HepG2 (cell line): Measurements from ENCODE around the gene KCNJ1. TPM values are rescaled to one million over a fixed set of nuclear protein-coding genes. Genes with fewer than 3 reads are reported as not detected.
A peak's percentile ranks its signal among the peaks of the same experiment; 100 is the strongest.

Experiments used
- GRHL1 ChIP-seq: sonication (generic); formaldehyde crosslinking; conservative IDR thresholded peaks from 2 replicates; pipeline ENCODE4 v1.8.0; 2022; ENCODE audit warnings: missing genetic modification reagents
- HOXA3 ChIP-seq: sonication (generic); formaldehyde crosslinking; IDR thresholded peaks from 2 replicates; pipeline ENCODE4 v1.5.0; 2020; ENCODE audit warnings: missing genetic modification reagents
- KDM2A ChIP-seq: sonication (generic); formaldehyde crosslinking; IDR thresholded peaks from 2 replicates; pipeline ENCODE4 v1.4.0; 2020; ENCODE audit warnings: low read depth, missing genetic modification reagents, borderline replicate concordance
- KDM4B ChIP-seq: sonication (generic); formaldehyde crosslinking; IDR thresholded peaks from 2 replicates; pipeline ENCODE4 v1.4.0; 2020; ENCODE audit warnings: missing genetic modification reagents
- REL ChIP-seq: sonication (generic); formaldehyde crosslinking; conservative IDR thresholded peaks from 2 replicates; pipeline ENCODE4 v1.8.0; 2022; ENCODE audit warnings: mild to moderate bottlenecking, missing genetic modification reagents, moderate library complexity
- SP4 ChIP-seq: sonication (generic); formaldehyde crosslinking; IDR thresholded peaks from 2 replicates; pipeline ENCODE4 v1.8.1; 2023; ENCODE audit warnings: mild to moderate bottlenecking, missing genetic modification reagents
- ZNF234 ChIP-seq: sonication (generic); formaldehyde crosslinking; conservative IDR thresholded peaks from 2 replicates; pipeline ENCODE4 v1.5.1; 2020; ENCODE audit warnings: mild to moderate bottlenecking, missing genetic modification reagents
- ZNF280B ChIP-seq: sonication (generic); formaldehyde crosslinking; IDR thresholded peaks from 2 replicates; pipeline ENCODE4 v1.5.0; 2020; ENCODE audit warnings: missing genetic modification reagents, mild to moderate bottlenecking, borderline replicate concordance
- ZNF441 ChIP-seq: sonication (generic); formaldehyde crosslinking; IDR thresholded peaks from 2 replicates; pipeline ENCODE4 v1.7.0; 2021; ENCODE audit warnings: missing genetic modification reagents, borderline replicate concordance
- polyA plus RNA-seq, 8 experiments: library from polyadenylated mRNA; depleted of rRNA in 3 of 8; stranded (reverse) in 7 of 8; unstranded in 1 of 8; fragments of >200 nt; fragmentation: Illumina TruSeq in 4 of 8; extraction: Trizol in 4 of 8; gene quantifications; 2 replicates each; pipeline versions ENCODE4 v1.2.1 to v1.2.3, GENCODE V29; 2011 to 2016; ENCODE audit warnings: low read depth in 4 of 8, missing spikeins in 1 of 8, mixed read lengths in 1 of 8; ENCODE audit not compliant: insufficient read depth in 1 of 8
- total RNA-seq, 5 experiments: library from RNA; depleted of rRNA; stranded (reverse); fragments of >200 nt; fragmentation: Illumina TruSeq; extraction: Trizol; gene quantifications; 2 replicates each; pipeline ENCODE4 v1.2.3, GENCODE V29; 2016; ENCODE audit warnings: low read depth in 1 of 5
- TF ChIP-seq, protein P1 (sequence below), 2 experiments: fragments of 450-650 bp in 1 of 2; sonication (generic) in 1 of 2; formaldehyde crosslinking in 1 of 2; IDR thresholded peaks; 2 replicates each; pipeline versions ENCODE4 v1.6.1 to v1.8.0; 2016 to 2022; ENCODE audit warnings: antibody characterized with exemption in 1 of 2, mild to moderate bottlenecking in 1 of 2, missing genetic modification reagents in 1 of 2
- TF ChIP-seq, protein P2 (sequence below): sonication (generic); formaldehyde crosslinking; IDR thresholded peaks from 2 replicates; pipeline ENCODE4 v1.8.0; 2022; ENCODE audit warnings: mild to moderate bottlenecking, missing genetic modification reagents

Gene KCNJ1
- total and polyA plus RNA-seq, 2 of the 13 experiments (the other 11 are each of a cell fraction or from before 2014, with no cell fraction given), result not detected

DNA sequence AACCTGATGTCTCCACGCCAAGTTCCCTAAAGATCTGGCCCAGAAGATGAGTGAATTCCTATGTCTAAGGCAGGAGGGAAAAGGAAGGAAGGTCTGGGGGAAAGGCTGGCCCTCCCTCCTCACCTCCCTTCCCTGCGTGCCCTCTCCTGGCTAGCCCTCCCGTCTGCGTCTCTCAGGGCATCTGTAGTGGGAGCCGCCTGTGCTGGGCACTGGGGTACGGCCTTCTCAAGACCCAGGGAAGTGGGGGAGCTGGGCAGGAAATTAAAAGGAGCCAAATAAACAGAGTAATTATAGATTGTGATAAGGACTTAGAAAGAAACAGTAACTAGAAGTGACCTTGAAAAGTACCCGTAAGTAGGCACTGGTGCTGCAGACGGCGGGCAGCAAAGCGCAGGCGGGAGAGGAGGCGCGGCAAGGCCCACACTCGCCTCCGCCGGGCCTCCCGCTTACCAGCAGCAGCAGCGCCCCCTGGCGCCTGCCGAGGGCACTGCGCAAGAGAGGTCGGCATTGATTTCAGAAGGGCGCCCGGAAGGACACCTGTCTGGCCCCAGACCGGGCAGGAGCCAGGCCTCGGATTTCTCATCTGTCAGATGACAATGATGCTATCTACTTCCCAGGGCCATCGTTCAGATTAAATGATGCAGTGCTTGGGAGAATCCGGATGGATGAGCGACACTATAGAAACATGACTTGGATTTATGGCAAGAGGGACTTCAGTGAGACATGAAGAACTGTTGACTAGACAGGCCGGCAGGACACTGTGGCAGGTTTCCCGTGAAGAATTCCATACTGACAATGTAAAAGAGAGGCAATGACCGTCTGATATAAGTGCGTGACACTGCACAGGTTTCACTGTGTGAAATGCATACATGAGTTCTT, 7.3 kb downstream of the KCNJ1 start (continued):
- TF ChIP-seq, protein P1, sequence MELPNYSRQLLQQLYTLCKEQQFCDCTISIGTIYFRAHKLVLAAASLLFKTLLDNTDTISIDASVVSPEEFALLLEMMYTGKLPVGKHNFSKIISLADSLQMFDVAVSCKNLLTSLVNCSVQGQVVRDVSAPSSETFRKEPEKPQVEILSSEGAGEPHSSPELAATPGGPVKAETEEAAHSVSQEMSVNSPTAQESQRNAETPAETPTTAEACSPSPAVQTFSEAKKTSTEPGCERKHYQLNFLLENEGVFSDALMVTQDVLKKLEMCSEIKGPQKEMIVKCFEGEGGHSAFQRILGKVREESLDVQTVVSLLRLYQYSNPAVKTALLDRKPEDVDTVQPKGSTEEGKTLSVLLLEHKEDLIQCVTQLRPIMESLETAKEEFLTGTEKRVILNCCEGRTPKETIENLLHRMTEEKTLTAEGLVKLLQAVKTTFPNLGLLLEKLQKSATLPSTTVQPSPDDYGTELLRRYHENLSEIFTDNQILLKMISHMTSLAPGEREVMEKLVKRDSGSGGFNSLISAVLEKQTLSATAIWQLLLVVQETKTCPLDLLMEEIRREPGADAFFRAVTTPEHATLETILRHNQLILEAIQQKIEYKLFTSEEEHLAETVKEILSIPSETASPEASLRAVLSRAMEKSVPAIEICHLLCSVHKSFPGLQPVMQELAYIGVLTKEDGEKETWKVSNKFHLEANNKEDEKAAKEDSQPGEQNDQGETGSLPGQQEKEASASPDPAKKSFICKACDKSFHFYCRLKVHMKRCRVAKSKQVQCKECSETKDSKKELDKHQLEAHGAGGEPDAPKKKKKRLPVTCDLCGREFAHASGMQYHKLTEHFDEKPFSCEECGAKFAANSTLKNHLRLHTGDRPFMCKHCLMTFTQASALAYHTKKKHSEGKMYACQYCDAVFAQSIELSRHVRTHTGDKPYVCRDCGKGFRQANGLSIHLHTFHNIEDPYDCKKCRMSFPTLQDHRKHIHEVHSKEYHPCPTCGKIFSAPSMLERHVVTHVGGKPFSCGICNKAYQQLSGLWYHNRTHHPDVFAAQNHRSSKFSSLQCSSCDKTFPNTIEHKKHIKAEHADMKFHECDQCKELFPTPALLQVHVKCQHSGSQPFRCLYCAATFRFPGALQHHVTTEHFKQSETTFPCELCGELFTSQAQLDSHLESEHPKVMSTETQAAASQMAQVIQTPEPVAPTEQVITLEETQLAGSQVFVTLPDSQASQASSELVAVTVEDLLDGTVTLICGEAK (IDR thresholded peaks at IDR 0.05), result no peak
- TF ChIP-seq, protein P1 (CRISPR knock-in tag; IDR thresholded peaks at IDR 0.05), result no peak
- TF ChIP-seq ZNF441 (CRISPR knock-in tag), result no peak
- TF ChIP-seq KDM4B (CRISPR knock-in tag), result no peak
- TF ChIP-seq, protein P2, sequence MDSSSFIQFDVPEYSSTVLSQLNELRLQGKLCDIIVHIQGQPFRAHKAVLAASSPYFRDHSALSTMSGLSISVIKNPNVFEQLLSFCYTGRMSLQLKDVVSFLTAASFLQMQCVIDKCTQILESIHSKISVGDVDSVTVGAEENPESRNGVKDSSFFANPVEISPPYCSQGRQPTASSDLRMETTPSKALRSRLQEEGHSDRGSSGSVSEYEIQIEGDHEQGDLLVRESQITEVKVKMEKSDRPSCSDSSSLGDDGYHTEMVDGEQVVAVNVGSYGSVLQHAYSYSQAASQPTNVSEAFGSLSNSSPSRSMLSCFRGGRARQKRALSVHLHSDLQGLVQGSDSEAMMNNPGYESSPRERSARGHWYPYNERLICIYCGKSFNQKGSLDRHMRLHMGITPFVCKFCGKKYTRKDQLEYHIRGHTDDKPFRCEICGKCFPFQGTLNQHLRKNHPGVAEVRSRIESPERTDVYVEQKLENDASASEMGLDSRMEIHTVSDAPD (CRISPR knock-in tag), result no peak
- no peak for TF ChIP-seq SP4
- no peak for TF ChIP-seq ZNF234 (CRISPR knock-in tag)
- TF ChIP-seq KDM2A (CRISPR knock-in tag), result peak; percentile 55; the same call in 1 of the 2 replicates
- TF ChIP-seq HOXA3 (CRISPR knock-in tag), result no peak
- no peak for TF ChIP-seq GRHL1 (CRISPR knock-in tag)
- no peak for TF ChIP-seq REL
- no peak for TF ChIP-seq ZNF280B (CRISPR knock-in tag)
